ENCODE data around the gene FMNL2.

The FMNL2 gene

GRCh38 chr2:152674334-152674733 is 339.4 kb downstream of the FMNL2 start:
- DNase-seq, result no peak

GRCh38 chr2:152676461-152676860 is 341.5 kb downstream of the FMNL2 start:
- no peak for DNase-seq

- DNase-seq, result no peak
Observed at GRCh38 chr2:152678808-152679207, 343.8 kb downstream of the FMNL2 start.

GRCh38 chr2:152682663-152683062 is 347.7 kb downstream of the FMNL2 start:
- DNase-seq, result no peak

- no peak for DNase-seq
Observed at GRCh38 chr2:152683400-152683799, 348.4 kb downstream of the FMNL2 start.

GRCh38 chr2:152686321-152686720 is 351.3 kb downstream of the FMNL2 start:
- DNase-seq, result no peak

GRCh38 chr2:152693033-152693432 is 358.1 kb downstream of the FMNL2 start:
- DNase-seq, result no peak

GRCh38 chr2:152694161-152694661 is 359.2 kb downstream of the FMNL2 start:
- DNase-seq, result no peak

- DNase-seq, result no peak
Observed at GRCh38 chr2:152695763-152696162, 360.8 kb downstream of the FMNL2 start.

- no peak for DNase-seq
Observed at GRCh38 chr2:152696476-152696875, 361.5 kb downstream of the FMNL2 start.

Measured in NCI-H2171 (cell line).